Astrocyte of the spinal cord (primary cell): ENCODE data around the gene MAP3K20.

Source experiments
- DNase-seq: peaks from one replicate; pipeline ENCODE4 v3.0.0; 2011; ENCODE audit warnings: low read depth, low spot score
- H3K4me3 ChIP-seq: 2 replicates; pipeline ENCODE4 v1.5.1; 2011; ENCODE audit warnings: low read depth, mild to moderate bottlenecking, low read length, moderate library complexity
- in situ Hi-C: cut with HindIII; loops from 2 replicates; pipeline ENCODE4 v1.10.0; 2017; ENCODE audit warnings: low sequenced_read_pairs
- TF ChIP-seq, protein P1 (sequence below): IDR thresholded peaks from 2 replicates; pipeline ENCODE4 v1.5.1; 2012; ENCODE audit warnings: low read depth, mild to moderate bottlenecking, low read length, inconsistent platforms

MAP3K20 gene

DNA sequence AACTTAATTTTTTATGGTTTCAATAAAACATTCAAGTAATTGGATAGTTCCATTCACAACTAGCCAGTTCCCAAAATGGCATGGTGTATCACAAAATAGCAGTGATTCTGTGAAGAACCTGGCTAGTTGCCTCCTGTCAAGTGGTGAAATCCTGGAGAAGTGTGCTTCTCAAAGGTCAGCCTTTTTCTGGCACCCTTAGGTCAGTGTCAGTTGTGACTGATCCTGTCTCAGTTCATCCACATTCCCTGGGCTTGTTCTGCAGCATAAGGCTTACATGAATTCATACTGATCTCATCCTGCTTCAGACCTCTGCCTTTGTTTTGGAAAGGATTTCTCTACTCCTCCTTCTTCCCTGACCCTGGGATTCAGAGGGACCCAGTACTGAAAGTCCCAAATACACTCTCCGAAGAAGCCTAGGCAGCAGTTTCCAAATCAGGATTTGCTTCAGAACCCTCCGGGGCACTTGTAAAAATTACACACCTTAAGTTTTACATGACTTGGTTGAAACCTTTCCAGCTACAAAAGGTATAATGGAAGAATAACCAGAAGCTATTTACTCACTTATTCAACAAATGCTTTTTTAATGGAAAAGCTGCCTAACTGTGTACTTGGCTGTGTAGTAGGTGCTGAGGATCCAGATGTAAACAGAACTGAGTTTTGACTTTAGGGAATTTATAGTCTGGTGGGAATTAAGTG is 11.0 kb downstream of the MAP3K20 start:
- in situ Hi-C loops: no loop called here
- no peak for DNase-seq
- TF ChIP-seq, protein P1, sequence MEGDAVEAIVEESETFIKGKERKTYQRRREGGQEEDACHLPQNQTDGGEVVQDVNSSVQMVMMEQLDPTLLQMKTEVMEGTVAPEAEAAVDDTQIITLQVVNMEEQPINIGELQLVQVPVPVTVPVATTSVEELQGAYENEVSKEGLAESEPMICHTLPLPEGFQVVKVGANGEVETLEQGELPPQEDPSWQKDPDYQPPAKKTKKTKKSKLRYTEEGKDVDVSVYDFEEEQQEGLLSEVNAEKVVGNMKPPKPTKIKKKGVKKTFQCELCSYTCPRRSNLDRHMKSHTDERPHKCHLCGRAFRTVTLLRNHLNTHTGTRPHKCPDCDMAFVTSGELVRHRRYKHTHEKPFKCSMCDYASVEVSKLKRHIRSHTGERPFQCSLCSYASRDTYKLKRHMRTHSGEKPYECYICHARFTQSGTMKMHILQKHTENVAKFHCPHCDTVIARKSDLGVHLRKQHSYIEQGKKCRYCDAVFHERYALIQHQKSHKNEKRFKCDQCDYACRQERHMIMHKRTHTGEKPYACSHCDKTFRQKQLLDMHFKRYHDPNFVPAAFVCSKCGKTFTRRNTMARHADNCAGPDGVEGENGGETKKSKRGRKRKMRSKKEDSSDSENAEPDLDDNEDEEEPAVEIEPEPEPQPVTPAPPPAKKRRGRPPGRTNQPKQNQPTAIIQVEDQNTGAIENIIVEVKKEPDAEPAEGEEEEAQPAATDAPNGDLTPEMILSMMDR: no peak
- no peak overlapping the region for H3K4me3 ChIP-seq

DNA sequence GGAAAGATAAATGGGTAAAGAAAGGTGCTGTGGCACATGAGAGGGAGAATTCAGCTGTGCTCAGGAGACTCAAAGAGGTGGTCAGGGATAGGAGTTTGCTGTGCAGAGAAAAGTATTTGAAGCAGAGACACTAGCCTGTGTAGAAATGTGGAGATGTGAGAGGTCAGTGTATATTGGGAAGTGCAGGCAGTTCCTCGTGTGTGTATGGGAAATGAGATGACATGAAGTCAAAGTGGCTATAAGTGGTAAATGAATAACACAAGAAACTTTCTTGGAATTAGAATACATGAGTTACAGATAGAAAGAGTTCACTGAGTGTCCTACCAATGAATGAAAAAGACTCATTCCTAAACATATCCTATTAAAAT is 11.6 kb downstream of the MAP3K20 start:
- in situ Hi-C loops: no loop called here
- no peak overlapping the region for H3K4me3 ChIP-seq
- no peak for DNase-seq
- TF ChIP-seq, protein P1: no peak

DNA sequence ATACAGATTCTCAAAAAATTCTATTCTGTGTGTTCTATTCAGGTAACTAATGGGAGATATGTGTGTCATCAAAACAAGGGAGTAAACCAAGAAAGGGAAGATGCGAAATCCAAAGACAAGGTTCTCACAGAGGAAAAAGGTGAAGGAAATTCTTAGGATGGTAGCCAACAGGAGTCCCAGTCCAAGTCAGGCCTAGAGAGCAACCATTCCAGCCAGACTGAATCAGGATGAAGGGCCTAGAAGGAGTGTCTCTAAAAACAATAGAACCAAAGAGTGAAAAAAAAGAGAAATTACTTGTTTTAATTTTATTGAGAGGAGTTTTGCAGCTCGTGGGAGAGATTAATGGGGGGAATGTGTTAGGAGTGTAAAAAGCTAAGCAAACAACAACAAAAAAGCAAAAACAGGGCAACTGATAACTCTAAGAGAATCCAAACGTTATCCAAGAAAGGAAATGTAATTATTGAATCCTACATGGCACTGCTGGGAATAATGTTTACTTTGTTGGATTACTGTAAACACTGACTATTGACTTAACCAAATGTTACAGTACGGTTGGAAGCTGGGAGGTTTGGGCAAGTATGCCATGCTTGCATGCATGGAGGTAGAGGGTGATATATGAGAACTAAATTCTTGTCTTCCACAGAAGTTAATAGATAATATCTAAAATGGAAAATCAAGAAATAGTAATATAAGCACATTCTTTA is 12.3 kb downstream of the MAP3K20 start:
- no peak overlapping the region for H3K4me3 ChIP-seq
- no peak for DNase-seq
- TF ChIP-seq, protein P1: no peak
- in situ Hi-C loops: no loop called here

DNA sequence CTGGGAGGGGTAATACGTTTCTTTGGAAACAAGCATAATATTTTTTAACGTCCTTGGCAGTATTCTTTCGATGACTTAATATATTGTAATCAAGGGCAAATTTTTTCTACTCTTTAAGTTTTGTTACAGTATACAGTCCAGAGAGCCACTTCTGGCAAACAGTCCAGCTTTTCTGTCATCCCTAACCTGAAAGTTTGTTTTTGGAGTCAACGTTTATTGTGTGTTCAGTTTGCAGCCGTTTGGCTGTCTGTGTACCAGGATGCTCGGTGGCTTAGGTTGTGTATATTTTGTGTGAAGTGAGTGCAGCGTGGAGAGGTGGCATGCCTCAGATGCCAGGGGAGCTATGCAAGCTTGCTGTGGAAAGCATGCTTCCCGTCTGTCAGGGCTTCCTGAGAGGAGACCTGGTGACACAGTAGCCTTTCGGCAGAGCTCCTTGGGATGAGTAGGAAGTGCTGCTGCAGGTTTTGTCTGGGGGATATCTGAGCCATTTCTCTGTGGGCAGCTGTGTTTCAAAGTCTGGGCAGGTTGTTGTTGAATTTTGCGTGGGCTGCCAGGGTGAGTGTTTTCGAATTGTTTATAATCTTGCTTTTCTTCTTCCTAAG is 14.7 kb downstream of the MAP3K20 start:
- DNase-seq: peak; percentile 64

DNA sequence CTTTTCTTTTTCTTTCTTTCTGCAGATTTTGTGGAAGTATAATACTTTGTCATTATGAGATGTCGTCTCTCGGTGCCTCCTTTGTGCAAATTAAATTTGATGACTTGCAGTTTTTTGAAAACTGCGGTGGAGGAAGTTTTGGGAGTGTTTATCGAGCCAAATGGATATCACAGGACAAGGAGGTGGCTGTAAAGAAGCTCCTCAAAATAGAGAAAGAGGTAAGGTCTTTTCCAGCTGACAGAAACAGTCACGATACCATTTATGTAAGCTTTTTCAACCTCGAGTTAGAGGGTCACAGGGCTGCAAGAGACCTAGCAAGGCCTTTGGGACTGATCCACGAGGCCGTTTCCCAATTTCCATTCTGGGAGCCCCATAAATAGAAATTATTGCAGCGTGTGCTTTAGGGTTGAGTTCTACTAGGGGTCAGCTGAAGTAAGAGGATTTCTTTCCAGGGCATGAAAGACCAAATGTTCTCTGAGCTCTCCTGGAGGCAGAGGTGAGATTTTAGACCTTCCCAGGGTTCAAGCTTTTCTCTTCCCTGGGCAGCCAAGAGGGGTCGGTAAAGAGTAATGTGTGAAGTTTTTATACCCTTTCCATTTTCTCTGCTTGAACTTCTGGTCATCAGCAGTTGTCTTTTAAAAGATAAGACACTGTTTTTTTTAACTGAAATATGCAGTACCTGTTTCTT is 15.5 kb downstream of the MAP3K20 start:
- TF ChIP-seq, protein P1: peak; percentile 35
- DNase-seq: no peak
- in situ Hi-C loops: no loop called here
- no peak overlapping the region for H3K4me3 ChIP-seq

More for the DNA sequence above, 14.7 kb downstream of the MAP3K20 start:
- H3K4me3 ChIP-seq: no peak overlapping the region
- TF ChIP-seq, protein P1: no peak
- in situ Hi-C loops: no loop called here

DNA sequence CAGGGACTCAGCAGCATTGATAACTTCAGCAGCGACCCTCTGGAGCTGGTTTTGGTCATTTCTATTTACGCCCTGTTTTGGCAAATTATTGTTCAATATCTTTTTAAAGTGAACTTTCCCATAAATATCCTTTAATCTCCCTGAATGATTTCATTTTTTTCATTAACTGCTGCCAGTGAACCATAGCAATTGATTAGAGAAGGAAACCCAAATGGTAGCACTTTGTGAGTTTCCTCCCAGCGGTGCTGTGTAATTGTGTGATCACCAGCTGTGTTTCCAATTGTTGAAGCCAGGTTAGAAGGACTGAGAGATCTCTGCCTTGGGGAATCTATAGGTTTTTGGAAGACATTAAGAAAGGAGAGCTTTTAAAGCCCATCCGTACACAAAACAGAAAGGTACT is 16.3 kb downstream of the MAP3K20 start:
- no peak for DNase-seq
- TF ChIP-seq, protein P1: no peak
- no peak overlapping the region for H3K4me3 ChIP-seq
- in situ Hi-C loops: no loop called here
